CD4-positive, alpha-beta T cell (primary cell): ENCODE measurements around the gene SEL1L3. TPM values are rescaled to one million over a fixed set of nuclear protein-coding genes. Genes with fewer than 3 reads are reported as not detected.

Experiments used
- ATAC-seq: fragments of 200-7000 bp; cut with Tn5 transposase; one replicate; pipeline ENCODE4 v1.10.0; 2022; ENCODE audit warnings: mild to moderate bottlenecking; ENCODE audit not compliant: poor library complexity
- CTCF ChIA-PET: fragments of 350-600 bp; sonication (Branson Sonifier 250); formaldehyde crosslinking; loops from one replicate; lab custom pipeline; 2021; ENCODE audit warnings: antibody characterized with exemption, inconsistent platforms; lab: Charles Lee
- POLR2A ChIA-PET: fragments of 350-600 bp; sonication (Branson Sonifier 250); formaldehyde crosslinking; loops from one replicate; lab custom pipeline; 2021; ENCODE audit warnings: antibody characterized with exemption, inconsistent platforms; lab: Charles Lee
- DNase-seq, 14 experiments: peaks; one replicate each; pipeline ENCODE4 v3.0.0-alpha.2; 2013 to 2020; ENCODE audit warnings: mixed read lengths in 2 of 14
- H3K27ac ChIP-seq, 2 donors: one replicate each; pipeline versions ENCODE4 v1.5.1 to v1.7.0; 2013; ENCODE audit warnings: low read length in 2 of 2, low read depth in 1 of 2, mild to moderate bottlenecking in 1 of 2
- H3K27me3 ChIP-seq, 2 experiments: 1 replicate in 1 of 2; 2 replicates in 1 of 2; pipeline versions ENCODE4 v1.6.1 to v1.7.0; 2013; ENCODE audit warnings: low read length in 2 of 2, control low read depth in 1 of 2, mild to moderate bottlenecking in 1 of 2, moderate library complexity in 1 of 2; ENCODE audit not compliant: insufficient read depth in 2 of 2, control insufficient read depth in 1 of 2
- H3K36me3 ChIP-seq: one replicate; pipeline ENCODE4 v1.6.1; 2013; ENCODE audit warnings: low read length, control low read depth; ENCODE audit not compliant: insufficient read depth
- H3K4me1 ChIP-seq: one replicate; pipeline ENCODE4 v1.6.1; 2013; ENCODE audit warnings: low read length, control low read depth; ENCODE audit not compliant: insufficient read depth
- H3K4me3 ChIP-seq: one replicate; pipeline ENCODE4 v1.5.1; 2013; ENCODE audit warnings: mild to moderate bottlenecking, low read length, moderate library complexity
- H3K9me3 ChIP-seq, 2 experiments: 1 replicate in 1 of 2; 2 replicates in 1 of 2; pipeline versions ENCODE4 v1.6.1 to v1.7.0; 2013; ENCODE audit warnings: low read length in 2 of 2, mild to moderate bottlenecking in 2 of 2, control low read depth in 1 of 2, moderate library complexity in 1 of 2; ENCODE audit not compliant: control insufficient read depth in 1 of 2, insufficient read depth in 1 of 2
- H3K27ac Mint-ChIP-seq: one replicate; pipeline ENCODE4 v1.8.0; 2020; ENCODE audit warnings: mixed read lengths
- H3K27me3 Mint-ChIP-seq: one replicate; pipeline ENCODE4 v1.8.0; 2021; ENCODE audit warnings: mixed read lengths
- H3K36me3 Mint-ChIP-seq: one replicate; pipeline ENCODE4 v1.8.0; 2021; ENCODE audit warnings: low read depth, mixed read lengths
- H3K4me1 Mint-ChIP-seq: one replicate; pipeline ENCODE4 v1.8.0; 2021; ENCODE audit warnings: low read depth, mixed read lengths
- H3K4me3 Mint-ChIP-seq: one replicate; pipeline ENCODE4 v1.8.0; 2020; ENCODE audit warnings: mild to moderate bottlenecking, mixed read lengths
- H3K9me3 Mint-ChIP-seq: one replicate; pipeline ENCODE4 v1.8.0; 2020; ENCODE audit warnings: mixed read lengths
- intact Hi-C, 2 experiments: fragments of 100-400 bp; cut with DNase I in 1 of 2; cut with micrococcal nuclease in 1 of 2; formaldehyde crosslinking; loops; one replicate each; pipeline versions ENCODE4 v1.15.1 to v1.9.0; 2023 to 2025; cut with DNase I, micrococcal nuclease
- total RNA-seq, 174 experiments: library from RNA in 2 of 174; stranded (reverse) in 2 of 174; gene quantifications; one replicate each; pipeline ENCODE4 v1.2.3 and lab custom pipeline; 2021 to 2026
- TF ChIP-seq, protein P1 (sequence below): fragments of 200-600 bp; IDR thresholded peaks from one replicate; pipeline ENCODE4 v1.8.0; 2022; ENCODE audit warnings: antibody characterized with exemption, mild to moderate bottlenecking

The SEL1L3 gene
- total RNA-seq, 2 experiments from 2014 or later: 34.9 to 36.5 TPM

DNA sequence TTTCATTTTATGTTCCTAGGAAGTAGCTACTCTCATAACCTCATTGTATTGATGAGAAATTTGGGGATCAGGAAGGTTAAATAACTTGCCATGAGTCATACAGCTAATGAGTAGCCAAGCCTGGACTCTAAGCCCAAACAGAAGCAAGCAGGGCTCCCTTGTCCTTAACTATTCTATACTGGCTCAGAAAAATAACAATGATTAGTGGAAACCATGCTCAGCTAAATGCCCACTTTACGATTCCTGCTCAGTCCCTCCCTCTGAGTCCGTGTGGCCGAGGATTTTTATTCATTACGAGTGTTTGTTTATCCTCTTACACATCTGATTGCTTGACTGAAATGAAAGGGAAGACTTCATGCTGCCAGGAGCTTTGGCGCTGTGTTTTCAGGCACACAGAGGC lies 106.3 kb downstream of the SEL1L3 start:
- no peak for DNase-seq
- intact Hi-C loops: no loop called here
- Mint-ChIP-seq H3K36me3 (peaks cover 64% of the 10 kb centered on the region), H3K4me1 (no peaks in the 10 kb centered on the region), H3K27ac (no peak overlapping the region), H3K4me3 (no peak overlapping the region), H3K27me3 (no peaks in the 10 kb centered on the region), H3K9me3 (no peaks in the 10 kb centered on the region)
- no peaks in the 10 kb centered on the region for H3K4me1 ChIP-seq
- TF ChIP-seq, protein P1, sequence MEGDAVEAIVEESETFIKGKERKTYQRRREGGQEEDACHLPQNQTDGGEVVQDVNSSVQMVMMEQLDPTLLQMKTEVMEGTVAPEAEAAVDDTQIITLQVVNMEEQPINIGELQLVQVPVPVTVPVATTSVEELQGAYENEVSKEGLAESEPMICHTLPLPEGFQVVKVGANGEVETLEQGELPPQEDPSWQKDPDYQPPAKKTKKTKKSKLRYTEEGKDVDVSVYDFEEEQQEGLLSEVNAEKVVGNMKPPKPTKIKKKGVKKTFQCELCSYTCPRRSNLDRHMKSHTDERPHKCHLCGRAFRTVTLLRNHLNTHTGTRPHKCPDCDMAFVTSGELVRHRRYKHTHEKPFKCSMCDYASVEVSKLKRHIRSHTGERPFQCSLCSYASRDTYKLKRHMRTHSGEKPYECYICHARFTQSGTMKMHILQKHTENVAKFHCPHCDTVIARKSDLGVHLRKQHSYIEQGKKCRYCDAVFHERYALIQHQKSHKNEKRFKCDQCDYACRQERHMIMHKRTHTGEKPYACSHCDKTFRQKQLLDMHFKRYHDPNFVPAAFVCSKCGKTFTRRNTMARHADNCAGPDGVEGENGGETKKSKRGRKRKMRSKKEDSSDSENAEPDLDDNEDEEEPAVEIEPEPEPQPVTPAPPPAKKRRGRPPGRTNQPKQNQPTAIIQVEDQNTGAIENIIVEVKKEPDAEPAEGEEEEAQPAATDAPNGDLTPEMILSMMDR: no peak
- ChIA-PET CTCF (no interaction called here), POLR2A (no interaction called here)
- H3K27ac ChIP-seq: no peak overlapping the region
- peaks cover 58% of the 10 kb centered on the region for H3K36me3 ChIP-seq
- no peak for ATAC-seq
- H3K9me3 ChIP-seq: no peaks in the 10 kb centered on the region
- no peak overlapping the region for H3K4me3 ChIP-seq
- no peaks in the 10 kb centered on the region for H3K27me3 ChIP-seq

DNA sequence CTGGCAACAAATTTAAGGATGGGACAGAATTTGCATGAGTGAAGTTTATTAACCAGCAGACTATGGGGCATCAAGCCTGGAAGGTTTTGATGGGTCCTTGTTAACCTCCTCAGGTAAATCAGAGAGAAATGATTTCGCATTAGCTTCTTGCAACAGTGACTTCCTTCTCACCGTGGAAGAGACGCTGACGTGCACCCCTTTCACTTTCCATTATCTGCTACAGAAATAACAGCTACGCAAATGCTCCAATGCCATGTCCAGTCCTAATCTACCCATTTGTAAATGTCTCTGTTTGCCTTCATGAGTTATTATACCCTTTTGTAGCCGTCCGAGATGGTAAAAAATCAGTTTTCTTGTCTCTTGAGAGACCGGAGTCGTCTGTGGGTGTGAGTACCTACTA lies 106.9 kb downstream of the SEL1L3 start:
- Histone ChIP-seq H3K4me1 (no peaks in the 10 kb centered on the region), H3K27me3 (no peaks in the 10 kb centered on the region), H3K9me3 (no peaks in the 10 kb centered on the region), H3K36me3 (peaks cover 53% of the 10 kb centered on the region), H3K4me3 (no peak overlapping the region), H3K27ac (no peak overlapping the region)
- DNase-seq (no peak), ATAC-seq (no peak)
- no peaks in the 10 kb centered on the region for H3K27me3 Mint-ChIP-seq
- intact Hi-C loops: no loop called here
- no peak overlapping the region for H3K27ac Mint-ChIP-seq
- POLR2A ChIA-PET: no interaction called here
- H3K9me3 Mint-ChIP-seq: no peaks in the 10 kb centered on the region
- TF ChIP-seq, protein P1: no peak
- H3K4me3 Mint-ChIP-seq: no peak overlapping the region
- H3K4me1 Mint-ChIP-seq: no peaks in the 10 kb centered on the region
- CTCF ChIA-PET: no interaction called here
- peaks cover 64% of the 10 kb centered on the region for H3K36me3 Mint-ChIP-seq

DNA sequence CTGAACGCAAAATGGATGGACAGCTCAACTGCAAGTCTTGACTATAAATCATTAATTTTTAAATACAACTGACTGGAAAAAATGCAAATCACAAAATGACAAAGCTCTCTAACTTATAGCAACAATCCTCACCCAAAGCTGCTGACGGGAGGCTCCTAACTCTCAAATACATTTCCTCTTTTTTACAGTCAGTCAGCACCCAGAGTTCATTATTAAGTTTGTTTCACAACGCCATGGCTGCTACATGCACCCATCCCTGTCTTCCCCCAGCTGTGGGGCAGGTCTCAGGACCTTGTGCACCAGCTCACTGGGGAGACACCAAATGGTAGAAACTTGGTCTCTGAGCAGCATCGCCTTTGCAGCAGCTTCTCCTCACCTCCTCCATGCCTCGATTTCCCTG lies 109.5 kb downstream of the SEL1L3 start:
- no peaks in the 10 kb centered on the region for H3K4me1 ChIP-seq
- Mint-ChIP-seq H3K36me3 (peaks cover 52% of the 10 kb centered on the region), H3K27me3 (no peaks in the 10 kb centered on the region), H3K27ac (no peak overlapping the region), H3K4me3 (no peak overlapping the region), H3K4me1 (no peaks in the 10 kb centered on the region), H3K9me3 (no peaks in the 10 kb centered on the region)
- no peak overlapping the region for H3K4me3 ChIP-seq
- H3K36me3 ChIP-seq: peaks cover 36% of the 10 kb centered on the region
- TF ChIP-seq, protein P1: no peak
- intact Hi-C loops: no loop called here
- no peaks in the 10 kb centered on the region for H3K9me3 ChIP-seq
- H3K27ac ChIP-seq: no peak overlapping the region
- ChIA-PET CTCF (no interaction called here), POLR2A (no interaction called here)
- no peaks in the 10 kb centered on the region for H3K27me3 ChIP-seq
- no peak for DNase-seq
- ATAC-seq: no peak
